Lower leg skin (tissue), 4 donors: Measurements from ENCODE around the gene SNAP29. TPM values are rescaled to one million over a fixed set of nuclear protein-coding genes. Genes with fewer than 3 reads are reported as not detected.
"Not testable (repeated sequence)": the region's sequence is repeated elsewhere in the genome, so short reads cannot be mapped to it uniquely, and the experiment has no call there.

Experiments used
- DNase-seq, 2 donors: peaks; one replicate each; pipeline ENCODE4 v3.0.0-alpha.2; 2019; ENCODE audit warnings: low spot score in 2 of 2
- H3K4me3 ChIP-seq: fragments of 200-600 bp; sonication (generic); 2 replicates; pipeline ENCODE4 v1.5.1; 2017; ENCODE audit warnings: mild to moderate bottlenecking, low read depth; ENCODE audit not compliant: poor library complexity, severe bottlenecking
- CTCF ChIP-seq, 3 donors: fragments of 450-650 bp; IDR thresholded peaks; one replicate each; pipeline ENCODE4 v1.5.1; 2016; ENCODE audit warnings: antibody characterized with exemption in 3 of 3, mild to moderate bottlenecking in 3 of 3, moderate library complexity in 2 of 3
- POLR2A ChIP-seq, 2 donors: fragments of 450-650 bp; IDR thresholded peaks; one replicate each; pipeline ENCODE4 v1.6.1; 2016 to 2017; ENCODE audit warnings: antibody characterized with exemption in 2 of 2, mild to moderate bottlenecking in 1 of 2, moderate library complexity in 1 of 2
- WGBS, 2 donors: methylation state at CpG; one replicate each; pipeline ENCODE4 v1.1.5; 2018; 5-methylcytosine and 5-hydroxymethylcytosine counted together
- intact Hi-C: fragments of 100-400 bp; cut with DNase I; formaldehyde crosslinking; loops from one replicate; pipeline ENCODE4 v1.15.0; 2023; ENCODE audit warnings: low total_unique reads
- total RNA-seq, 4 donors: library from RNA; depleted of rRNA; stranded (reverse); fragments of >200 nt; gene quantifications; one replicate each; pipeline ENCODE4 v1.1.0, GENCODE V29; 2016

Gene SNAP29
- total RNA-seq, 4 donors from 2014 or later, result 25.0 to 34.4 (median 32.9) TPM

DNA sequence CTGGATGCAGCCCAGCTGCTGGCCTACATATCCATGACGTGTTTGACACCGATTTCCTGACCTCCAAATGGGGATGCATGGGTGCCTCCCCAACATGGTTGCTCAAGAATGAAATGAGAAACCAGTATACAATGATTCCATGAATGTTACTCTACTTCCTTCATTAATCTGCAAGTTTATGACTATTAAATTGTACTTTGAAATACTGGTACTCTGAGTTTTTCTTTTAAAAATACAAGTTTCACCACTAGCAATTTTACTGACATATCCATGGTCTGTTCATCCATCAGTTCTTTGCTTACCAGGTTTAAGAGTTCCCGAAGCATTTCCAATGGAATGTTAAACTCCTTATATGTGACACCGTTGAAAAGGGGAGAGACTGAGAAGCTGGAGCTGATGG lies 45.8 kb upstream of the SNAP29 start:
- DNase-seq, result no peak
- no peak overlapping the region for H3K4me3 ChIP-seq
- intact Hi-C loops, result no loop called here
- no peak for TF ChIP-seq POLR2A (IDR thresholded peaks at IDR 0.05)
- TF ChIP-seq CTCF (IDR thresholded peaks at IDR 0.05), result no peak
- WGBS, 2 donors, result 94 to 96% methylated on average over 4 of the region's 4 CpGs

DNA sequence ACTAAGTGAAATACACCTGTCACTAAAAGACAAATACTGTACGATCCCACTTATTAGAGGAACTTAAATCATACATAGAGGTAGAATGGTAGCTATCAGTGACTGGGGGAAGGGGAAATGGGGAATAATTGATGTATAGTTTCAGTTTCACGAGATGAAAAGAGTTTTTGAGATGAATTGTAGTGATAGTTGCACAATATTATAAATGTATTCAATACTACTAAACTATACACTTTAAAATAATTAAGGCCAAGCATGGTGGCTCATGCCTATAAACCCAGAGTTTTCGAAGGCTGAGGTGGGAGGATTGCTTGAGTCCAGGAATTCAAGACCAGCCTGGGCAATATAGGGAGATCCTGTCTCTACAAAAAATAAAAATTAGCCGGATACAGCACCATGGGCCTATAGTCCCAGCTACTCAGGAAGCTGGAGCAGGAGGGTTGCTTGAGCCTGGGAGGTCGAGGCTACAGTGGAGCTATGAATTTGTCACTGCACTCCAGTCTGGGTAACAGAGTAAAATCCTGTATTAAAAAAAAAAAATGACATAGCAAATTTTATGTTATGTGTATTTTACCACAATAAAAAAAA lies 44.5 kb upstream of the SNAP29 start:
- DNase-seq, result no peak
- TF ChIP-seq POLR2A (IDR thresholded peaks at IDR 0.05), result no peak
- WGBS, 2 donors, result 90 to 94% methylated on average over 5 of the region's 5 CpGs
- intact Hi-C loops, result no loop called here
- no peak overlapping the region for H3K4me3 ChIP-seq

- WGBS, 2 donors, result 95 to 96% methylated on average over 9 of the region's 9 CpGs
- no peak overlapping the region for H3K4me3 ChIP-seq
- intact Hi-C loops, result no loop called here
- no peak for DNase-seq
- TF ChIP-seq POLR2A (IDR thresholded peaks at IDR 0.05), result no peak
- TF ChIP-seq CTCF (IDR thresholded peaks at IDR 0.05), result no peak
Observed at GRCh38 chr22:20815477-20816050, 43.2 kb upstream of the SNAP29 start.

GRCh38 chr22:20816559-20816958 lies 42.2 kb upstream of the SNAP29 start:
- no peak for DNase-seq
- intact Hi-C loops, result no loop called here
- TF ChIP-seq CTCF (IDR thresholded peaks at IDR 0.05), result no peak
- 96 to 97% methylated on average over 6 of the region's 6 CpGs for WGBS, 2 donors
- H3K4me3 ChIP-seq, result no peak overlapping the region

DNA sequence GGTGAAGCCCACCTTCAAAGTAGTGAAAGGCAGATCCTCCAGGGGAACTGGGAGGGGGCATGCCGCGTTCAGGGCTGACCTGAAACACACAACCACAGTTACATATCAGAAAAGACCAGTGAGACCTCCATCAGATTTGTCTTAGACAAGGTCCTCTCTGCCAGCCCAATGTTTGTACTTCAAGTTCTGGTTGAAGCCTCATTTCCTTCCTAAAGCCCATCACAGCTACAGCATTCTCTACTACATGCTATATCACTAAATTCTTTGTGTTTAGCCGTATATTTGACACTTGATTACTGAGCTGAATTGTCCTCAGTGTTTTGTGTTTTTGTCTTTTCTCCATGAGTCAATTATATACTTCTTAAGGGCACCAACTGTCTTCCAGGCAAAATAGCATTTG lies 40.3 kb upstream of the SNAP29 start:
- no peak for DNase-seq
- intact Hi-C loops, result no loop called here
- H3K4me3 ChIP-seq, result no peak overlapping the region
- no peak for TF ChIP-seq POLR2A (IDR thresholded peaks at IDR 0.05)
- no peak for TF ChIP-seq CTCF (IDR thresholded peaks at IDR 0.05)
- 91 to 92% methylated on average over 3 of the region's 3 CpGs for WGBS, 2 donors

DNA sequence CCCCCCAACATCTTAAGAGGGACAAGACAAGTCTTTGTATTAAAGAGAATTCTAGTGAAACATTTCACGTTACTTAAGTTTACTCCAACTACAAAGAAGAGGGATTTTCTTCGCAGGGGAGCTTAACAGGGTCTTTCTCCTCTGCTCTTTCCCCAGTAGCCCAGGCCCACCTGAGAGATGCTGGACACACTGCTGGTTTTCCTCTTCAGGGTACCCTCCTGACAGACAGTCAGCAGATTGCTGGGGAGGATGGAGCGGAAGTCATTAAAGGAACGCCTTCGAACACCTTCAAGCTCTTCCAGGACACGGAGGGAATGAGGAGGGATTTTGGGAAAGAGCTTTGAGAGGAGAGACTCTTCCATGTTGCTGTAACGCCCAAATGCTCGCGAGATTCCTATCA lies 39.3 kb upstream of the SNAP29 start:
- WGBS, 2 donors, result 90 to 94% methylated on average over 9 of the region's 9 CpGs

DNA sequence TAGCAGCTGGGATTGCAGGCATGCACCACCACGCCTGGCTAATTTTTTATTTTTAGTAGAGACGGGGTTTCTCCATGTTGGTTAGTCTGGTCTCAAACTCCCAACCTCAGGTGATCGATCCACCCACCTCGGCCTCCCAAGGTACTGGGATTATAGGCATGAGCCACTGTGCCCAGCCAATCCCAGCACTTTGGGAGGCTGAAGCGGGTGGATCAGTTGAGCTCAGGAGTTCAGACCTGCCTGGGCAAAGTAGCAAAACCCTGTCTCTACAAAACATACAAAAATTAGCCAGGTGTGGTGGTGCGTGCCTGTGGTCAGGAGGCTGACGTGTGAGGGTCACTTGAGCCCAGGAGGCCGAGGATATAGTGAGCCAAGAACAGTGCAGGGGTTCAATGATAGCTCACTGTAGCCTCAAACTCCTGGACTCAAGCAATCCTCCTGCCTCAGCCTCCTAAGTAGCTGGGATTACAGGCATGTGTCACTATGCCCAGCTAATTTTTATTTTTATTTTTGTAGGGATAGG lies 37.0 kb upstream of the SNAP29 start:
- intact Hi-C loops, H3K4me3 ChIP-seq, DNase-seq: not testable (repeated sequence)
- WGBS, 2 donors, result 94 to 97% methylated on average over 8 of the region's 8 CpGs

More for the DNA sequence above, 39.3 kb upstream of the SNAP29 start:
- intact Hi-C loops, result no loop called here
- no peak for DNase-seq
- TF ChIP-seq CTCF (IDR thresholded peaks at IDR 0.05), result no peak
- TF ChIP-seq POLR2A (IDR thresholded peaks at IDR 0.05), result no peak
- no peak overlapping the region for H3K4me3 ChIP-seq
